GM18511 (cell line): ENCODE measurements around the gene CAMK1D.
"Not testable (repeated sequence)": the region's sequence is repeated elsewhere in the genome, so short reads cannot be mapped to it uniquely, and the experiment has no call there.

ENCODE experiments used
- ATAC-seq: cut with Tn5 transposase; IDR thresholded peaks from one replicate; pipeline ENCODE4 v1.9.1; 2021; ENCODE audit warnings: mild to moderate bottlenecking, moderate library complexity; ENCODE audit not compliant: unreplicated experiment

The CAMK1D gene

DNA sequence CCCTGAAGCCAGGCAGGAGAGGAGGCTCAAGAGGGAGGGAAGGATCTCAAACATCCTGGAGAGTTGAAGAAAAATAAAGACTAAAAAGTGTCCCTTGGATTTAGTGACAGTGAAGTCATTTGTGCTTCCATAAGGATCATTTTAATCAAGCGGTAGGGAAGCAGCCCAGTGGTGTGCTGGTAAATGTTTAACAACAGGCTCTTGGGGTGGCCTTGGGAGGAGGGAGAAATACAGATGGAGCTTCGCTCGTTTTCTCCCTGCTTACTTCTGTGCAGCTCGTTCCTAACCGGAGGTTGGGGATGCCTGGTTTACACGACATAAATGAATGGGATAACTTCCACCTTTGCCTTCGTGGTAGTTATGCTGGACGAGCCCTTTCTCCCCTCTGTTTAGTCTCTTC lies 140.0 kb downstream of the CAMK1D start:
- ATAC-seq, result no peak

GRCh38 chr10:12489806-12490205 lies 140.5 kb downstream of the CAMK1D start:
- no peak for ATAC-seq

DNA sequence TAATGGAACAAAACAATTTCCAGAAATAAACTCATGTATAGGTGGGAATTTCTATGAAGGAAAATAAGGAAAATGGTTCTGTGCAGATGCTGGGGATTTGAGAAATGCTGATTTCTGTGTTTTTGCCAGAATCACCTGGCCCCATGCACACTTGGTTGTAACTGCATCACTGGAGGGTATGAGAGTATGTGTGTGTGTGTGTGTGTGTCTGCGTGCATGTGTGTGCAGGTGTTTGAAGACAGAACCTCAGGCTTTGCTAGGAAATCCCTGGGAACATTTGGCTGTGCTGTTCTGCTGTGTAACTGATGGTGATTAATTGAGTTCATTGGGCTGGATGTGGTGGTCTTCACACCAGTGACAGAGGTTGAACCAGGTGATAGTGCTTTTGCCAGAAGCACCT lies 141.6 kb downstream of the CAMK1D start:
- ATAC-seq, result no peak

GRCh38 chr10:12491491-12491890 lies 142.1 kb downstream of the CAMK1D start:
- no peak for ATAC-seq

- ATAC-seq, result no peak
Observed at GRCh38 chr10:12492016-12492415, 142.7 kb downstream of the CAMK1D start.

- not testable (repeated sequence) for ATAC-seq
Observed at GRCh38 chr10:12497046-12497445, 147.7 kb downstream of the CAMK1D start.

DNA sequence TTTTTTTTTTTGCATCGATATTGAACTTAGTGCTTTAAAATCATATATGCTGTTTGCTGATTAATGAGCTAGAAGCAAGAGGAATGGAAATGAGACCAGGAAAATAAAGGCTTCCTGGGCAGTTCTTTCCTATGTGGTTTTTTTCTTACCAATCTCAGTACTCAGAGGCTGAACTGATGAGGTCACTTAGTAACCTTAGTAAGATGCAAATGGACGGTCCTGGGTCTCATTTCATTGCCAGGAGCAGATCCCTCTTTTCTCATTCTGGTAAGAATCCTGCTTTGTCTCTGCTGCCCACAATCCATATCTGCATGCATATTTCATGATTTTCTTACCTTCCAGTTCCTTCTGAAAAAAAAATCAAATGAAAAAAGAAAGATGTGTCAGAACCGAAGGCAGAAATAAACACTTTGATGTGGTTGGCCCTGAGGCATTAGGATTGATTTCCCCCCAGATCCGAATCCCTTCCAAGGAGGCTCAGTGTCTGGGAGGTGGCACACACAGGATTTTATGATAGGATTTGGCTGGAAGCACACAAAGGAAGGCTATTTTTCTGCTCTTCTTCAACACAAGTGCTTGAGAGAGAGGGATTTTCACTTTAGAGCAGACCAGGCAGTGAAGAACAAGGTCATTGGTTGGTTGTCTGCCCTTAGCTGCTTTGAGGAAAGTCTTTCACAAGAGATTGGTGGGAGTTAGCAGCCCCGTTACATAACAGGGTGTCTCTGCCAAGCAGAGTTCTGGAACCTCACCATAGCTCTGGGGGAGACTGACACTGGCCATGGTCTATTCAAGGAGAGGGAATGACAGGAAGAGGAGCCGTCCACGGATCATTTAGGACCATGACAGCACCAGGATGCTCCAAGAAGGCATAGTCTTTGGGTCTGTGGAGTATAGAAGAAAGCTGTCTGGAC lies 150.0 kb downstream of the CAMK1D start:
- no peak for ATAC-seq

- ATAC-seq, result no peak
Observed at GRCh38 chr10:12500381-12501303, 151.3 kb downstream of the CAMK1D start.

GRCh38 chr10:12501324-12501723 lies 152.0 kb downstream of the CAMK1D start:
- no peak for ATAC-seq

- no peak for ATAC-seq
Observed at GRCh38 chr10:12501841-12502525, 152.6 kb downstream of the CAMK1D start.

DNA sequence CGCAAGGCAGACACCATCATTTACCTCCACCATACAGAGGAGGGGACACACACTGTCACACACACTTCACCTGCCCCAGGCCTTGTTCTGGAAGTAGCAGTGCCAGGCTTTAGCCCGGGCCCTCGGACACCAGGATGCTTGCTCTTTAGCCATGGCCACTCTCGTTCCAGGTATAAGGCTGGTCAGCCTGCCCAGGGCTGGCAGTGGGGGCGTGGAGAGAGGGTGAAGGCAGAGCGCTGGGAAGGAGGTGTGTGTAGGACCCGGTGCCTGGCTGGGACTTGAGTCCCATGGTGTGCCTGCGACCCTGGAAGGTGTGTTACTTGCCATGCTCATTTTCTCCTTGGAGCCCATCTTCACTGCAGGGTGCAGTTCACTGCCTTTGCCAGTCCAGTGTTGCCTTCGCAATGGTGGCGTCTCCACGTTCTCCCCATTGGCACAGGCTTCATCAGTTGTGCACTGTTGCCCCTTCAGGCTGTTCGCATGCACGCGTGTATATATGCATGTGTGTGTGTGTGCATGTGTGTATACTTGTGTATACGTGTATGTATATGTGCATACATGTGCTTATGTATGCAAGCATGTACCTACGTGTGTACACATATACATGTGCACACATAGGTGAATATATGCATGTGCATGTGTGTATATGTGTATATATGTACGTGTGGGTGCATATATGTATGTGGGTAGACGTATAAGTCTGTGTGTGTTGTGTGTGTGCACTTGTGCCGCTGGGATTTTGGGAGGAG lies 153.4 kb downstream of the CAMK1D start:
- no peak for ATAC-seq

- ATAC-seq, result no peak
Observed at GRCh38 chr10:12503311-12503710, 154.0 kb downstream of the CAMK1D start.

GRCh38 chr10:12504176-12504575 lies 154.8 kb downstream of the CAMK1D start:
- ATAC-seq, result no peak

GRCh38 chr10:12504628-12505027 lies 155.3 kb downstream of the CAMK1D start:
- ATAC-seq, result no peak

DNA sequence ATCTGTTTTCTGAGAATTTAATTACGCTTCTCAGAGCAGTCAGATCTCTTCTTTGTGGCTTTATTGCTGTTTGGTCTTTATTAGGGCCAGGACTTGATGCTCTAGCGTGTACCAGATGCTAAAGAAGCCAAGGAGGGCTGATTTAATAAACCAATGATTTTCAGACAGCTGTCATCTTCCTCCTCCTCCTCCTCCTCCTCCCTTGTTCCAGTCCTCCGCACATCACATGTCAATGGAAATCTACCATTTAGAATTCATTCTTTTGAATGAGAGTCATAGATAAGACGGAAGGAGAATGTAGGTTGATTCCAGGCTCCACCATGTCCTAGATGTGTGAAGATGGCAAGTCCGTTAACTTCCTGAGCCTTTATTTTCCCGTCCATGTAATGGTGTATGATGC lies 156.3 kb downstream of the CAMK1D start:
- ATAC-seq, result no peak

DNA sequence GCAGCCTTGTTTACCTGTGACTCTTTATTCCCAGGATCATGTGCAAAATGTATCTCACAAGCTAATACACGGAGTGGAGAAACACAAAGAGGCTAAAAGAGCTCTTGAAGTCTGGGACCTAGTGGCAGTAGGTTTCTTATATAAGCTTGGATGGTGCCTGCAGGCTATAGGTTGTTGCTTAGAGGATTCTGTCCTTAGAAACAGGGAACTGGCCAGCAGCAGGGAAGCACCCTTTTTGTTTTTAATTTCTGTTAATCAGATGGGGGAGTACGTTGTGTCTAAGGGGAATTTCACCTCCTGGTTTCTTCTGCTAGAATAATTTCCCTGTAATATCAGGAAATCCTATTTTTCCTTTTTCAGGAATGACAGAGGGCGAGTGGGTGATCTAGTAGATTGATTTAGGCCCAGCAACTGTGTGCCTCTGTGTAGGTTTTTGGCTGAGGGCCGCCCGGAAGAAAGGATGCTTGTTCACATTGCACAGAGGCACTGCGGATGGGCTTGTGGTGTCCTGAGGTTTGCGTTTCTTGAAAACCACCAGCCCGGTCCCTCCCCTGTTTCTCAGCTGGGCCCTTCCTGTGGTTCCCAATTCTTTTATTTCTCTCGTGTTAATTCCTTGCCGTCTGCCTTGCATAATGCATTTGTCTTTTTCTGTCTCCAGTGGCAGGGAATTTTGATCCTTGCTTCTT lies 158.0 kb downstream of the CAMK1D start:
- ATAC-seq, result no peak

GRCh38 chr10:12508165-12508564 lies 158.8 kb downstream of the CAMK1D start:
- no peak for ATAC-seq

- no peak for ATAC-seq
Observed at GRCh38 chr10:12509016-12509793, 159.9 kb downstream of the CAMK1D start.

GRCh38 chr10:12509794-12510100 lies 160.4 kb downstream of the CAMK1D start:
- no peak for ATAC-seq
